ENCODE data around the gene STXBP1.

- TF ChIP-seq, protein P1, sequence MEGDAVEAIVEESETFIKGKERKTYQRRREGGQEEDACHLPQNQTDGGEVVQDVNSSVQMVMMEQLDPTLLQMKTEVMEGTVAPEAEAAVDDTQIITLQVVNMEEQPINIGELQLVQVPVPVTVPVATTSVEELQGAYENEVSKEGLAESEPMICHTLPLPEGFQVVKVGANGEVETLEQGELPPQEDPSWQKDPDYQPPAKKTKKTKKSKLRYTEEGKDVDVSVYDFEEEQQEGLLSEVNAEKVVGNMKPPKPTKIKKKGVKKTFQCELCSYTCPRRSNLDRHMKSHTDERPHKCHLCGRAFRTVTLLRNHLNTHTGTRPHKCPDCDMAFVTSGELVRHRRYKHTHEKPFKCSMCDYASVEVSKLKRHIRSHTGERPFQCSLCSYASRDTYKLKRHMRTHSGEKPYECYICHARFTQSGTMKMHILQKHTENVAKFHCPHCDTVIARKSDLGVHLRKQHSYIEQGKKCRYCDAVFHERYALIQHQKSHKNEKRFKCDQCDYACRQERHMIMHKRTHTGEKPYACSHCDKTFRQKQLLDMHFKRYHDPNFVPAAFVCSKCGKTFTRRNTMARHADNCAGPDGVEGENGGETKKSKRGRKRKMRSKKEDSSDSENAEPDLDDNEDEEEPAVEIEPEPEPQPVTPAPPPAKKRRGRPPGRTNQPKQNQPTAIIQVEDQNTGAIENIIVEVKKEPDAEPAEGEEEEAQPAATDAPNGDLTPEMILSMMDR (IDR thresholded peaks at IDR 0.05; ENCODE audit: low read depth, low read length, poor library complexity, severe bottlenecking), result no peak
- TF ChIP-seq EZH2phosphoT487 (IDR thresholded peaks at IDR 0.05; ENCODE audit: borderline replicate concordance, low read length), result no peak
These were observed 21.3 kb downstream of the STXBP1 start for GRCh38 chr9:127633216-127633862.
